ENCODE results near the gene SEC31B.

Gene SEC31B

GRCh38 chr10:100446130-100446761 is 73.4 kb downstream of the SEC31B start:
- DNase-seq (ENCODE audit: low read depth), result no peak

GRCh38 chr10:100442548-100442947 is 77.1 kb downstream of the SEC31B start:
- no peak for DNase-seq (ENCODE audit: low read depth)

GRCh38 chr10:100438674-100439315 is 80.9 kb downstream of the SEC31B start:
- DNase-seq (ENCODE audit: low read depth), result no peak
